Activated T-helper 17 cell treated with anti-CD3 and anti-CD28 coated beads, Interleukin-2, amount 50 U/mL, for 72 hours (primary cell): Measurements from ENCODE around the gene SMTNL1. TPM values are rescaled to one million over a fixed set of nuclear protein-coding genes. Genes with fewer than 3 reads are reported as not detected.
"Not testable (repeated sequence)": the region's sequence is repeated elsewhere in the genome, so short reads cannot be mapped to it uniquely, and the experiment has no call there.

Experiments
- ATAC-seq: fragments of 150-1000 bp; cut with Tn5 transposase; replicated peaks from 2 replicates; pipeline ENCODE4 v1.10.0; 2021; ENCODE audit warnings: mild to moderate bottlenecking, moderate library complexity
- H3K27ac Mint-ChIP-seq: one replicate; pipeline ENCODE4 v1.8.0; 2022; ENCODE audit warnings: mixed read lengths
- H3K27me3 Mint-ChIP-seq: one replicate; pipeline ENCODE4 v1.8.0; 2022; ENCODE audit warnings: mixed read lengths
- H3K36me3 Mint-ChIP-seq: one replicate; pipeline ENCODE4 v1.8.0; 2022; ENCODE audit warnings: low read depth, mild to moderate bottlenecking, mixed read lengths
- H3K4me1 Mint-ChIP-seq: one replicate; pipeline ENCODE4 v1.8.0; 2022; ENCODE audit warnings: mixed read lengths
- H3K4me3 Mint-ChIP-seq: one replicate; pipeline ENCODE4 v1.8.0; 2022; ENCODE audit warnings: mild to moderate bottlenecking, mixed read lengths
- H3K9me3 Mint-ChIP-seq: one replicate; pipeline ENCODE4 v1.8.0; 2022; ENCODE audit warnings: mixed read lengths
- total RNA-seq, 2 donors: library from RNA; stranded (reverse); gene quantifications; one replicate each; pipeline ENCODE4 v1.2.3, GENCODE V29; 2022

SMTNL1 gene
- total RNA-seq, 2 donors from 2014 or later: not detected

DNA sequence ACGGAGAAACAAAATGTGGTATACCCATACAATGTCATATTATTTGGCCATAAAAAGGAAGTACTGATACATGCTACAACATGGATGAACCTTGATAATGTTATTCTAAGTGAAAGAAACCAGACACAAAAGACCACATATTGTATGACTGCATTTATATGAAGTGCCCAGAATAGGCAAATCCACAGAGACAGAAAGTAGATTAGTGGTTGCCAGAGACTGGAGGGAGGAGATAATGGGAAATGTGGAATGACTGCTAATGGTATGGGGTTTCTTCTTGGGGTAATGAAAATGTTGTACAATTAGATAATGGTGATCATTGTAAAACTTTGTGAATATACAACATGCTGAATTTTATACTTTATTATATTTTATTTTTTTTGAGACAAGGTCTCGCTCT is 16.3 kb upstream of the SMTNL1 start:
- Mint-ChIP-seq H3K4me3 (no peak overlapping the region), H3K9me3 (no peaks in the 10 kb centered on the region), H3K27ac (no peak overlapping the region), H3K36me3 (peaks cover under 1% of the 10 kb centered on the region), H3K27me3 (no peaks in the 10 kb centered on the region), H3K4me1 (no peaks in the 10 kb centered on the region)
- ATAC-seq: no peak

DNA sequence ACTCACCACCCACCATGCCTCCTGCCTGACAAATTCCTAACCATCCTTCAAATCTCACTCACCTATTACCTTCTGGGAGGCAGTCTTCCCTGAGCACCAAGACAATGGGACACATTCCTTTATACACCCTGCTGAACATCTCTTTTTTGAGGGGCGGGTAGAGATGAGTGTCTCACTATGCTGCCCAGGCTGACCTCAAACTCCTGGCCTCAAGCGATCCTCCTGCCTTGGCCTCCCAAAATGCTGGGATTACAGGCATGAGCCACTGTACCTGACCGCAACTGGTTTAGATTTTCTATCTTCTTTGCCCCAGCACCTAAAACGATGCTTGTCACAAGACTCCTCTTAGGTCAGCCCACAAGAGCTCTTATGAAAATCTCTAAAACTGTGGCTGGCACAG is 14.0 kb upstream of the SMTNL1 start:
- no peak for ATAC-seq
- H3K36me3 Mint-ChIP-seq: peaks cover 23% of the 10 kb centered on the region
- H3K4me1 Mint-ChIP-seq: peaks cover 6% of the 10 kb centered on the region
- H3K4me3 Mint-ChIP-seq: no peak overlapping the region
- no peaks in the 10 kb centered on the region for H3K9me3 Mint-ChIP-seq
- no peak overlapping the region for H3K27ac Mint-ChIP-seq
- no peaks in the 10 kb centered on the region for H3K27me3 Mint-ChIP-seq

DNA sequence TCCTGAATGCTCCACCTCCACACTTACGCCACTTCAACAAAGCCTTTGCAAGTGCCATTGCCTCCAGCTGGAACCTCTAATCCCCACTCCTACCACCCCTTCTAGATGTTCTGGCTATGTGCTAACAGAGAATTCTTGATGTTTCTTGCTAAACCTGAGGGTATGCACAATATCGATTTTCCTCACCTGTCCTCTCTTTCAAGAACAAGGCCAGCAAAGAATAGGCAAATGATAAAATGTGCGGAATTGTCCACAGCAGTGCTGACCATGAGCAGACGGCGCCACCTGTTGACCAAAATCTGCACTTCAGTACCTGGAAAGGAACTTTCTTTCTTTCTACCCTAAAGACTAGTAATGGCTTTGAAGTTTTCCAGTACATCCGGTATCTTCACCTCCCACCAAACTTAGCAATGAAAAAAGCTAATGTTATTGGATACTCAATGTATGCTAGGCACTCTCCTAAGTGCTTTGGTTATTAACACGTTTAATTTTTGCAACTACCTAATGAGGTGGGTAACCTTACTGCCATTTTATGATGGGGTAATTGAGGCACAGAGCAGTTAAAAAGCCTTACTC is 10.3 kb upstream of the SMTNL1 start:
- ATAC-seq: no peak
- Mint-ChIP-seq H3K27me3 (no peaks in the 10 kb centered on the region), H3K27ac (no peak overlapping the region), H3K4me1 (peaks cover 16% of the 10 kb centered on the region), H3K36me3 (peaks cover 45% of the 10 kb centered on the region), H3K9me3 (no peaks in the 10 kb centered on the region), H3K4me3 (no peak overlapping the region)

GRCh38 chr11:57529012-57529411 is 8.4 kb upstream of the SMTNL1 start:
- Mint-ChIP-seq H3K4me1 (peaks cover 16% of the 10 kb centered on the region), H3K36me3 (peaks cover 45% of the 10 kb centered on the region), H3K9me3 (no peaks in the 10 kb centered on the region), H3K4me3 (peak overlapping the region; percentile 99), H3K27me3 (no peaks in the 10 kb centered on the region), H3K27ac (no peak overlapping the region)
- no peak for ATAC-seq

- Mint-ChIP-seq H3K27me3 (no peaks in the 10 kb centered on the region), H3K4me1 (peaks cover 16% of the 10 kb centered on the region), H3K4me3 (peak overlapping the region; percentile 99), H3K9me3 (no peaks in the 10 kb centered on the region), H3K36me3 (peaks cover 45% of the 10 kb centered on the region), H3K27ac (peak overlapping the region; percentile 97)
- ATAC-seq: peak; percentile 4
Measured at GRCh38 chr11:57530215-57530595, 7.2 kb upstream of the SMTNL1 start.

DNA sequence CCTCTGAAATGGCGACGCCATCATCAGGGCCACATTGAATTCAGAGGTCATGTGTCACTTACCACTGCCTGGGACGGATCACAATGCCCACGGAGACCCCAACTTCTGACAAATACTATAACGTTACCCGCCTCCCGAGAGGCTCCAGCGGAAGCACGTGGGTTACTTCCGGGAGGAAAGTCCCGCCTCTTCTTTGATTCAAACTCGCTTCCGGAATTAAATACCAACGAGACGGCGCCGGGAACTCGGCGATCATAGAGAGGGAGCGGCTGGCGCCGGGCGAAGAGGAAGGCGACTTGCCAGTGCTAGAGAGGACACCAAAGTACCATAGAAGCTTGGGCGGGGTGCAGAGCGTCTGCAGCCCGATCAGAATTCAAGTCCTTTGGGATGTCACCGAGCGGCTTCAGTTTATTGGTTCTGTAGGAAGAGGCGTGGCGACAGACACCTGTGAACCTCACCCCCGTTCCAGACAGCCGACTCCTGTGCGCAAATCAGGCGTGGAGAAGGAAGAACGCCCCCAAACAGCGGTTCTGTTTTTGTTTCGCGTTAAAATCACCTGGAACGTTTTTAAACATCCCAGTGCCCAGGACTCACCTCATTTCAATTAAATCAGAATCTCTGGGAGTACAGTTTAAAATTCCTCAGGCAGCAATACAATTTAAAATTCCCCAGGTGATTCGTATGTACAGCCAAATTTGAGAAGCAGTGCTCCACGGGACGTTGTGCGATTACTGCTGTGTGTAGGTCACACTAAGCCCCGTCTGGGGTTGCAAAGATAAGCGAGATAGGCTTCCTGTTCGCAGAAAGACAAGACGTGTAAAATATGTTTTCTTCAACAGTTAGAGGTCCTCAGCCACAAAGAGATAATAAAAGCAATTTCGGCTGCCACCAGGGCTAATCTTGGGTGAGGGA is 6.5 kb upstream of the SMTNL1 start, which contains the start of gene TIMM10:
Gene TIMM10 (minus strand): TSS at position 159 of the 912 bp plus-strand sequence. CDS start 565 bp downstream, outside the sequence.
- peak within 1 kb of the TSS; percentile 97 for H3K27ac Mint-ChIP-seq
- H3K36me3 Mint-ChIP-seq: peaks cover 45% of the 10 kb centered on the region
- peak; percentile 95 for ATAC-seq
- no peaks in the 10 kb centered on the region for H3K27me3 Mint-ChIP-seq
- peak within 1 kb of the TSS; percentile 99 for H3K4me3 Mint-ChIP-seq
- no peaks in the 10 kb centered on the region for H3K9me3 Mint-ChIP-seq
- peaks cover 16% of the 10 kb centered on the region for H3K4me1 Mint-ChIP-seq

- peak overlapping the region; percentile 51 for H3K27ac Mint-ChIP-seq
- ATAC-seq, H3K9me3 Mint-ChIP-seq, H3K4me3 Mint-ChIP-seq, H3K27me3 Mint-ChIP-seq, H3K4me1 Mint-ChIP-seq: not testable (repeated sequence)
- H3K36me3 Mint-ChIP-seq: peaks cover 16% of the 10 kb centered on the region
Measured at GRCh38 chr11:57534449-57534848, 2.9 kb upstream of the SMTNL1 start.

DNA sequence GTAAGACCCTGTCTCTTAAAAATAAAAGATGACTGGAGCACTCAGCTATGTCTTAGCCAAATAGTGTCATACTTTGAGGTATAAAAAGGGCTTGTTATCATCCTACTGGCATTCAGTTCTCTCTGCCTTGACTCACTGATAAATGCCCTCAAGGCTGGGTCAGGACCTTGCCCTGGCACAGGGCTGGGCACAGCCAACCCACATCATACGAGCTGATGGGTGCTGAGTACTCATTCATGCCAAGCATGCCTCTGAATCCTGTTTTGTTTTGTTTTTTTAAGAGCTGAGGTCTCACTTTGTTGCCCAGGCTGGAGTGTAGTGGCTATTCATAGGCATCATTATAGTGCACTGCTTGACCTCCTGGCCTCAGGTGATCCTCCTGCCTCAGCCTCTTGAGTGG is 1.9 kb downstream of the SMTNL1 start:
- Mint-ChIP-seq H3K36me3 (peaks cover 10% of the 10 kb centered on the region), H3K27ac (no peak overlapping the region), H3K9me3 (no peaks in the 10 kb centered on the region), H3K4me3 (no peak overlapping the region), H3K27me3 (no peaks in the 10 kb centered on the region), H3K4me1 (no peaks in the 10 kb centered on the region)
- ATAC-seq: no peak

- peak overlapping the region; percentile 59 for H3K27ac Mint-ChIP-seq
- peaks cover 10% of the 10 kb centered on the region for H3K36me3 Mint-ChIP-seq
- no peak for ATAC-seq
- no peaks in the 10 kb centered on the region for H3K9me3 Mint-ChIP-seq
- H3K4me1 Mint-ChIP-seq: no peaks in the 10 kb centered on the region
- H3K27me3 Mint-ChIP-seq: no peaks in the 10 kb centered on the region
- no peak overlapping the region for H3K4me3 Mint-ChIP-seq
Measured at GRCh38 chr11:57541169-57541568, 3.8 kb downstream of the SMTNL1 start.

DNA sequence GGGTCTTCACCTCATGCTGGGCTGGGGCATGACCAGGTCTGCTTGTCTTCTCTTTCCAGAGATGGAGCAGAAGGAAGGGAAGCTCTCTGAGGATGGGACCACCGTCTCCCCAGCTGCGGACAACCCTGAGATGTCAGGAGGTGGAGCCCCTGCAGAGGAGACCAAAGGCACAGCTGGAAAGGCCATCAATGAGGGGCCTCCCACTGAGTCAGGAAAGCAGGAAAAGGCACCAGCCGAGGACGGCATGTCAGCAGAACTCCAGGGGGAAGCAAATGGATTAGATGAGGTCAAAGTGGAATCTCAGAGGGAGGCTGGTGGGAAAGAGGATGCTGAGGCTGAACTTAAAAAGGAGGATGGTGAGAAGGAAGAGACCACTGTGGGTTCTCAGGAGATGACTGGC is 5.2 kb downstream of the SMTNL1 start:
- H3K27ac Mint-ChIP-seq: peak overlapping the region; percentile 50
- H3K36me3 Mint-ChIP-seq: peaks cover 20% of the 10 kb centered on the region
- no peaks in the 10 kb centered on the region for H3K4me1 Mint-ChIP-seq
- ATAC-seq: no peak
- H3K27me3 Mint-ChIP-seq: no peaks in the 10 kb centered on the region
- no peaks in the 10 kb centered on the region for H3K9me3 Mint-ChIP-seq
- no peak overlapping the region for H3K4me3 Mint-ChIP-seq

- H3K27me3 Mint-ChIP-seq: no peaks in the 10 kb centered on the region
- no peak for ATAC-seq
- peaks cover 30% of the 10 kb centered on the region for H3K36me3 Mint-ChIP-seq
- H3K9me3 Mint-ChIP-seq: no peaks in the 10 kb centered on the region
- no peak overlapping the region for H3K4me3 Mint-ChIP-seq
- no peak overlapping the region for H3K27ac Mint-ChIP-seq
- H3K4me1 Mint-ChIP-seq: no peaks in the 10 kb centered on the region
Measured at GRCh38 chr11:57543593-57543992, 6.2 kb downstream of the SMTNL1 start.

GRCh38 chr11:57544566-57544965 is 7.2 kb downstream of the SMTNL1 start:
- Mint-ChIP-seq H3K27me3 (no peaks in the 10 kb centered on the region), H3K4me1 (no peaks in the 10 kb centered on the region), H3K36me3 (peaks cover 38% of the 10 kb centered on the region), H3K4me3 (no peak overlapping the region), H3K9me3 (no peaks in the 10 kb centered on the region), H3K27ac (no peak overlapping the region)
- no peak for ATAC-seq

GRCh38 chr11:57545883-57546282 is 8.5 kb downstream of the SMTNL1 start:
- ATAC-seq: no peak
- no peak overlapping the region for H3K27ac Mint-ChIP-seq
- H3K4me1 Mint-ChIP-seq: no peaks in the 10 kb centered on the region
- H3K4me3 Mint-ChIP-seq: no peak overlapping the region
- H3K9me3 Mint-ChIP-seq: no peaks in the 10 kb centered on the region
- H3K27me3 Mint-ChIP-seq: no peaks in the 10 kb centered on the region
- H3K36me3 Mint-ChIP-seq: peaks cover 47% of the 10 kb centered on the region

GRCh38 chr11:57546451-57546850 is 9.1 kb downstream of the SMTNL1 start:
- ATAC-seq: no peak
- no peak overlapping the region for H3K27ac Mint-ChIP-seq

DNA sequence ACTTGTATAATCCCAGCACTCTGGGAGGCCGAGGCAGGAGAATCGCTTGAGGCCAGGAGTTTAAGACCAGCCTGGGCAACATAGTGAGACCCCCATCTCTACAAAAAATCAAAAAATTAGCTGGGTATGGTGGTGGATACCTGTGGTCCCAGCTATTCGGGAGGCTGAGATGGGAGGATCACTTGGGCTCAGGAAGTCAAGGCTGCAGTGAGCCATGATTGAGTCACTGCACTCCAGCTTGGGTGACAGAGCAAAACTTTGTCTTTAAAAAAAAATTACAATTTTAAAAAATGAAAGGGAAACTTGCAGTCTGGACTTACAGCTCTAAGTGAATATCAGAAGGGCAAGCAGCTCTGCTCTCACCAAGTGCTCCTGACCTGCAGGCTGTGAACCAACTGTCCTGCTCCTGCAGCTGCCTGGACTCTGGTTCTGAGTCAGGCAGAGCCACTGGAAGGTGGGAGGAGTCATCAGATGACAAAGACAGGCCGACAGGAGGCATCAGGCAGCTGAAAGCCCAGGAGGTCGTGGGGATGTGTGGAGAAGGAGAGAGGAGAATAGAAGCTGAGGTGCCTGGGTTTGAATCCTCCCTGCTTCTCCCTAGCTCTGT is 9.6 kb downstream of the SMTNL1 start:
- ATAC-seq: peak; percentile 77
- no peak overlapping the region for H3K4me3 Mint-ChIP-seq
- peaks cover 56% of the 10 kb centered on the region for H3K36me3 Mint-ChIP-seq
- H3K9me3 Mint-ChIP-seq: no peaks in the 10 kb centered on the region
- peak overlapping the region; percentile 56 for H3K27ac Mint-ChIP-seq
- H3K27me3 Mint-ChIP-seq: no peaks in the 10 kb centered on the region
- H3K4me1 Mint-ChIP-seq: no peaks in the 10 kb centered on the region

More at GRCh38 chr11:57546451-57546850, 9.1 kb downstream of the SMTNL1 start:
- H3K9me3 Mint-ChIP-seq: no peaks in the 10 kb centered on the region
- no peak overlapping the region for H3K4me3 Mint-ChIP-seq
- no peaks in the 10 kb centered on the region for H3K27me3 Mint-ChIP-seq
- peaks cover 51% of the 10 kb centered on the region for H3K36me3 Mint-ChIP-seq
- no peaks in the 10 kb centered on the region for H3K4me1 Mint-ChIP-seq
